Stimulated activated CD4-positive, alpha-beta T cell treated with anti-CD3 and anti-CD28 coated beads, TNF-alpha, amount 100 ng/mL, for 24 hours (primary cell): ENCODE measurements around the gene SMIM14.
A peak's percentile ranks its signal among the peaks of the same experiment; 100 is the strongest.
"Not testable (repeated sequence)": the region's sequence is repeated elsewhere in the genome, so short reads cannot be mapped to it uniquely, and the experiment has no call there.

Experiments
- DNase-seq, 3 experiments: peaks; one replicate each; pipeline ENCODE4 v3.0.0-alpha.2; 2020; ENCODE audit warnings: low read depth in 3 of 3

SMIM14 gene

GRCh38 chr4:39533541-39533940 lies 105.1 kb downstream of the SMIM14 start:
- DNase-seq, result no peak

DNA sequence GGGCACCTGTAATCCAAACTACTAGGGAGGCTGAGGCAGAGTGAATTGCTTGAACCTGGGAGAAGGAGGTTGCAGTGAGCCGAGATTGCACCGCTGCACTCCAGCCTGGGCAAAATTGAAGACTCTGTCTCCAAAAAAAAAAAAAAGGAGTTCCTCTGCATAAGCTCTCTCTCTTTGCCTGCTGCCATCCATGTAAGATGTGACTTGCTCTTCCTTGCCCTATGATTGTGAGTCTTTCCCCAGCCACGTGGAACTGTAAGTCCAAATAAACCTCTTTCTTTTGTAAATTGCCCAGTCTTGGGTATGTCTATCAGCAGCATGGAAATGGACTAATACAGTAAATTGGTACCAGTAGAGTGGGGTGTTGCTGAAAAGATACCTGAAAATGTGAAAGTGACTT lies 106.4 kb downstream of the SMIM14 start:
- not testable (repeated sequence) for DNase-seq

- no peak for DNase-seq
These were observed 108.0 kb downstream of the SMIM14 start for GRCh38 chr4:39530682-39531081.

DNA sequence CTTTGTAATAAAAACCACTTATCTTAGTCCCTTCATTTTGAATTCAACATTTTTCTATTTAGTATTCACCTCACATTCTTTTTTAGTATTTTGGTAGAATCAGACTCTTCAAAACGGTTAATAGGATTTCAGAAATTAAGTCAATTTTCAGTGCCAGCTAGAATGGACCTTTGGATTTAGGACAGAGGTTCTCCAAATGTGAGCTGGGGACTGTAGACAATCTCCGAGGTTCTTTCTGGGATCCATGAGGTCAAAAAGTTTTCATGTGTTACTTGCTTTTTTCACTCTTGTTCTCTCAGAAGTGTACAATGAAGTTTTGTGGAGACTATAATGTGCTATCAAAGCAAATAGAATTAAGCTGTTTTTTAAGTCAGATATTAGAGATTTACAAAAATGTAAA lies 109.1 kb downstream of the SMIM14 start:
- DNase-seq, result no peak

DNA sequence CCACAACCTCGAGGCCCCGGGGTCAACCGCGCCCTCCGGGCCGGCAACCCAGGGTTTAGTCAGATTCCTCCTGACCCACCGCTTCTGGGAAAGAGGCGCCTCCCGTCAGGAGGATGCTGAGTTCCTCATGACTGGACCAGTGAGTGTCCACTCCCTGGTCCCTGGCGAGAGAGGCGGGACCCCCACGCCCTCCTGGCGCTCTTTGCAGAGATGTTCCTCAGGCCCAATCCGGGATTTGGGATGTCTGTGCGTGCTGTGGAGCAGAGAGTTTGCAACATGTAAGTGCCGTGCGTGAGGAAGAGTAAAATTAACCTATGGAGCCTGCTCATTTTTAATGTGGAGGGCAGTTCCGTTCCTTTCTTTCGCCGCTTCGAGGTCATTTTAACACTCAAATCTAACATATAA lies 110.6 kb downstream of the SMIM14 start:
- DNase-seq, result no peak

GRCh38 chr4:39527296-39528060 lies 111.2 kb downstream of the SMIM14 start, which contains the start of gene UGDH:
Gene UGDH, minus strand, starts transcription at chr4:39527439. Its CDS starts 5,927 bp downstream, at chr4:39521512.
- peak; percentile 77 to 91 (median 81) for DNase-seq

DNA sequence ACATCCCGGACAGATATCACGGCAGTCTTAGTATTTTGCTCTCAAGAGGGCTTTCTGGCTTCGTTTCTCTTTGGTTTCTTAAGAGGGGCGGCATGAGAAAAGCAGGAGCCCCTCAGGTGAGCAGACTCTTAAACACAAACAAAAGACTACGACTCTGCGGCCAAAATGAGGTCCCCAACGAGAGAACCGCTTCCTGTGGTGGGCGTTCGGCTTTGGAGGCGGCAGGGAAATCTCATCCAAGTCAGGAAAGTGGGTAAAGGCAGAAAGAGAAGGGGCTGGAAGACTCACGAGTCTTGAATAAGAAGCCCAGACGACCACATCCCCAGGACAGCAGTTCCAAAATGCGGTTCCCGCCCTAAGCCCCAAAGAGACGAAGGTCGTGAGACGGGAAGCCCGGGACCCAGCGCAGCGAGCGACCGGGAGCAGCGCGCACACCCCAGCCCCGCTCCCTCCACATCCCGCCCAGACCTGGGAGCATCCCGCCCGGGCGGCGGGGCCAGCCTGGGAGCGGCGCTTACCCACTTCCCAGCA lies 111.8 kb downstream of the SMIM14 start:
- peak in 1 of 3 experiments; percentile 42 for DNase-seq

- DNase-seq, result no peak
These were observed 112.6 kb downstream of the SMIM14 start for GRCh38 chr4:39525822-39526690.

GRCh38 chr4:39524161-39524957 lies 114.3 kb downstream of the SMIM14 start:
- DNase-seq, result no peak

GRCh38 chr4:39522068-39522467 lies 116.6 kb downstream of the SMIM14 start:
- DNase-seq, result no peak

DNA sequence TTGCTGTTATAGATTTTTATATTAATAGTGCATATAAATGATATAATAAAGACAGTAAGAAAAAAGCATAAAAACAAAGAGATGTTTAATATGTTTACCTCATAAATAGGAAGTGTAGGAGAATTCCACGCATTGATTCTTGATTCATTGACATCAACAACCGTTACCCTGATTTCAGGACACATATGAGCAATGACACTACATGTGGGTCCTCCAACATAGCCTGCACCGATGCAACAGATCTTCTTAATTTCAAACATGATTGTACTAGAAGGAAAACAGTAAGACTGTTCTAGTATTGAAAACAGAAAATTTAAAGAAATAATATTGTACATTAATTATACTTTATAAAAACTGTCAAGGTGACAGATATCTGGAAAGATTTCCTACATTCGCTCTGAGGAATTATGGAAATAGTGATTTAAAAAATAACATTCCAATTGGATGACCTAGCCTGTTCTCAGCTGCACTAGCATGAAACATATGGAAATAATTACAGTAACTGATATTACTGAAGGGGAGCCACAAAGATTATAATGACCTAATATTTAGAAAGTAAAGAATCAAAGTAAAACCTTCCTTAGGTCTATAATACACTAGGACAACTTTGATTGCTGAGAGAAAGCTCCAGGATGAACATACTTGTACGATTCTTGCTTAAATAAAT lies 117.3 kb downstream of the SMIM14 start:
- no peak for DNase-seq

DNA sequence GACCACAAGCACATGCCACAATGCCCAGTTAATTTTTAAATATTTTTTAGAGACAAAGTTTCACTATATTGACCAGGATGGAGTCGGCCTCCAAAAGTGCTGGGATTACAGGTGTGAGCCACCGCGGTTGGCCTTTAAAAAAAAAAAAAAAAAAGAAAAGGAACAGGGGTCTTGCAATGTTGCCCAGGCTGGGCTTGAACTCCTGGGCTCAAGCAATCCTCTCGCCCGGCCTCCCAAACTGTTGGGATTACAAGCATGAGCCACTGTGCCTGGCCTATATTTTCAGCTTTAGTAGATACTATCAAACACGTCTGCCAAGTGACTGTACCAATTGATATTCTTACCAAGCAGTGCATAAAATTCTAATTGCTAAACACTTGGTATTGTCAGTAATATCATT lies 120.2 kb downstream of the SMIM14 start:
- no peak for DNase-seq

DNA sequence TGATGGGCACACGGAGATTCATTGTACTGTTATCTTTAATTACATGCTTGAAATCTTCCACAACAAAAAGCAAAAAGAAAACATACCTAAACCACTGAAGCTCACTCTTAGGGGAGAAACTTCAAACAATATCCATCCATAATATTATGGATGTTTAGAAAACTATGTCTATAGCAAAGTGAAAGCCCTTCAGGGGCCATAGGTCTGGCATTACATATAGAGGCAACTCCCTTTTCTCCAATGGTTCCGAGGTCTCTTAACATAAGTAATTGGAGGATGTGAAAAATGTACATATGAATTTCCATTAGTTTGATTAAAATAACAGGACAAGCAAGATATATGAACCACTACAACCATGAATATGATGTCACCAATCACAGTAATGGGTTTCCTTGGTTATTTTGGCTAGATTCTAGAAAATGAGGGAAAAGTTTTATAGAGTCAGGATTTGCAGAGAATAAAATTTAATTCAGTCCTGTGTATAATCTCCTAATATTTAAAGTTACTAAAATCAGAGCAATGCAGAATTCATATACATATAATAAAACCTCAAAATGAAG lies 122.2 kb downstream of the SMIM14 start:
- DNase-seq, result no peak

DNA sequence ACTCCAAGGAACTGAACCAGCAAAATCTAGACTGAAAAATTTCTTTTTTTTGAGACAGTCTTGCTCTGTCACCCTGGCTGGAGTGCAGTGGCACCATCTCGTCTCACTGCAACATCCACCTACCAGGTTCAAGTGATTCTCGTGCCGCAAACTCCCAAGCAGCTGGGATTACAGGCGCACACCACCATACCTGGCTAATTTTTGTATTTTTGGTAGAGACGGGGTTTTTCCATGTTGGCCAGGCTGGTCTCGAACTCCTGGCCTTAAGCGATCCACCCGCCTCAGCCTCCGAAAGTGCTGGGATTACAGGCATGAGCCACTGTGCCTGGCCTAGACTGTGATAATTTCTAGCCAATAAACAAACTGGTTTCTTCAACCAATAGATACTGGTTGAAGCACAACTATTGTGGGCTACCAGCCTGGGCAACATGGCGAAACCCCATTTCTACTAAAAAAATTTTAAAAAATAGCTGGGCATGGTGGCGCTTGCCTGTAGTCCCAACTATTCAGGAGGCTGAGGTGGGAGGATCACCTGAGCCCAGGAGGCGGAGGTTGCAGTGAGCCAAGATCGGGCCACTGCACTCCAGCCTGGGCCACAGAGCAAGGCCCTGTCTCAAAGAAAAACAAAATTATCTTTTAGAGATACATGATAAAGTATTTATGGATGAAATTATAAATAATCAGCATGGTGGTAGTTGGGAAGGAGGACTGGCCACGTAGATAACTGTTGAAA lies 122.8 kb downstream of the SMIM14 start:
- DNase-seq, result not testable (repeated sequence)

GRCh38 chr4:39514888-39515401 lies 123.7 kb downstream of the SMIM14 start:
- no peak for DNase-seq

DNA sequence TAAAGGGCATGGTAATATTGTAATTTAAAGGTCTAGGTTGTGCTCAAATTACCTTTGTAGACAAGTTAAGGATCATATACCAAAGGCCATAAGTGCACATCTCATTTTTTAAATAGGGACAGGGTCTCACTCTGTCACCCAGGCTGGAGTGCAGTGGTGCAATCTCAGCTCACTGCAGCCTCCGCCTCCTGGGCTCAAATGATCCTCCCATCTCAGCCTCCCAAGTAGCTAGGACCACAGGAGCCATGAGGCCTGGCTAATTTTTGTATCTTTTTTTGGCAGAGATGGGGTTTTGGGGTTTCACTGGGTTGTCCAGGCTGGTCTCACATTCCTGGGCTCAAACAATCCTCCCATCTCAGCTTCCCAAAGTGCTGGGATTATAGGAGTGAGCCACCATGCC lies 124.4 kb downstream of the SMIM14 start:
- not testable (repeated sequence) for DNase-seq

DNA sequence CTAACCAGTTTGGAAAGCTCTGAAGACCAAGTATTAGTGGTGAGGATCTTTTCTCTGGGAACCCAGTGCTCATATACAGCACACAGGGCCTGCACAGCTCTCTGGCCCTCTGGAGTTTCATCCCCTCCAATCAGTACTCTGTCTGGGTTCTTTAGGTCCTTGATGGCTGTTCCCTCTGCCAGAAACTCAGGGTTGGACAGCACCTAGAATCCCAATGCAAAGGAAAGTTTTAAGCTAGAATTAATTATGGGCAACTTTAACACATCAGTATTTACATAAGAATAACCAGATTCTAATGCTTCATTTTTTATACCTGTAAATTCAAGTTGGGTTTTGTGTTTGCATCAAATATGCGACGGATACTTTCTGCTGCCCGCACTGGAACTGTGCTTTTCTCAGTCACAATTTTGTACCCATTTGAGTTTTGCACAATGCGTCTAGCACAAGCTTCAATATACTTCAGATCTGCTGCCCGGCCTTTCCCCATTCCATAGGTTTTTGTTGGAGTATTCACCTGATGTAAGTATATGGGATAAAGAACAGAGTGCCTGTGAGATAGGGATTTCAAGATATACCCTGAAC lies 128.2 kb downstream of the SMIM14 start:
- no peak for DNase-seq

- DNase-seq, result no peak
These were observed 133.1 kb downstream of the SMIM14 start for GRCh38 chr4:39505581-39505980.

DNA sequence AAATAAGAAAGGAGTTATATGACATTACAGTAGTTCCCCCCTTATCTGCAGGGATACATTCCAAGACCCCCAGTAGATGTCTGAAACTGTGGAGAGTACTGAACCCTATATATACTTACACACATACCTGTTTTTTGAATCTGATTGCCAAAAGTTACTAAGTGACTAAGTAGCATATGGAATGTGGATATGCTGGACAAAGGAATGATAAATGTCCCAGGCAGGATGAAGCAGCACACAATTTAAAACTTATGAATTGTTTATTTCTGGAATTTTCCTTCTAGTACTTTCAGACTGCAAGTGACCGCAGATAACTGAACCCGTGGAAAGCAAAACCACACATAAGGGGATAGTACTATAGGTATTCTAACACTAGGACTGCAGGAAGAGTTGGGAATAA lies 134.1 kb downstream of the SMIM14 start:
- no peak for DNase-seq

DNA sequence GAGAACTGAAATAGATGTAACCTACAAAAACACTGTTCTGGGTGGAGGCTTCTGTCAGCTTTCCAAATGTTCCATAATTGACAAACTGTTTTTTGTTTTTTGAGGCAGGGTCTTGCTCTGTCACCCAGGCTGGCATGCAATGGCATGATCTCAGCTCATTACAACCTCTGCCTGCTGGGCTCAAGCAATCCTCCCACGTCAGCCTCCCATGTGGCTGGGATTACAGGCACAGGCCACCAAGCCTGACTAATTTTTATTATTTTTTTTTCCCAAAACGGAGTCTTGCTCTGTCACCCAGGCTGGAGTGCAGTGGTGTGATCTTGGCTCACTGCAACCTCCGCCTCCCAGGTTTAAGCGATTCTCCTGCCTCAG lies 136.0 kb downstream of the SMIM14 start:
- DNase-seq, result not testable (repeated sequence)
